HCT116 (cell line): ENCODE measurements around the gene CIZ1. TPM values are rescaled to one million over a fixed set of nuclear protein-coding genes. Genes with fewer than 3 reads are reported as not detected.

Experiments used
- ATAC-seq: fragments of 200-7000 bp; cut with Tn5 transposase; 2 replicates; pipeline ENCODE4 v1.9.1; 2020; ENCODE audit warnings: mild to moderate bottlenecking, moderate library complexity
- BruUV-seq: library from RNA; stranded (reverse); fragments of 400-500 nt; replicated peaks from 2 replicates; lab custom pipeline; 2021; lab: Mats Ljungman, UMichigan
- CTCF ChIA-PET: fragments of 300-600 bp; sonication (Branson Sonifier 250); formaldehyde crosslinking; loops from one replicate; lab custom pipeline; 2021; ENCODE audit warnings: antibody characterized with exemption; lab: Charles Lee
- POLR2A ChIA-PET: fragments of 300-600, 350-600 bp; sonication (Branson Sonifier 250); formaldehyde crosslinking; loops from one replicate; lab custom pipeline; 2021; ENCODE audit warnings: antibody characterized with exemption; lab: Charles Lee
- RAD21 ChIA-PET, 2 experiments: fragments of 300-600 bp; sonication (Branson Sonifier 250); formaldehyde crosslinking; loops; one replicate each; lab custom pipeline; 2023; ENCODE audit warnings: low total read pairs in 2 of 2; ENCODE audit not compliant: uncharacterized antibody in 2 of 2, unreplicated experiment in 2 of 2, low non-redundant PET in 1 of 2; lab: Charles Lee
- DNase-seq: peaks from one replicate; pipeline ENCODE4 v3.0.0-alpha.2; 2010; ENCODE audit warnings: low read depth, low spot score
- H2AFZ ChIP-seq: fragments of 200-600 bp; shearing (Covaris generic), sonication (generic); 2 replicates; pipeline ENCODE4 v1.6.1; 2017; ENCODE audit warnings: low read depth, mixed run types, mixed read lengths, antibody characterized with exemption, low read length; ENCODE audit not compliant: poor library complexity, severe bottlenecking
- H3K27ac ChIP-seq: 2 replicates; pipeline ENCODE4 v1.5.1; 2012; ENCODE audit warnings: low read depth, low read length
- H3K27me3 ChIP-seq: fragments of 200-600 bp; sonication (generic); 2 replicates; pipeline ENCODE4 v1.6.1; 2016; ENCODE audit warnings: mixed run types, low read length, mixed read lengths; ENCODE audit not compliant: insufficient read depth
- H3K36me3 ChIP-seq, 2 experiments: fragments of 200-500 bp in 1 of 2; fragments of 200-600 bp in 1 of 2; sonication (Bioruptor generic) in 1 of 2; sonication (generic) in 1 of 2; 2 replicates each; pipeline versions ENCODE4 v1.5.1 to v1.6.1; 2014 to 2016; ENCODE audit warnings: low read length in 2 of 2, inconsistent platforms in 1 of 2, mixed read lengths in 1 of 2, mixed run types in 1 of 2; ENCODE audit not compliant: insufficient read depth in 2 of 2, control insufficient read depth in 1 of 2
- H3K4me1 ChIP-seq, 2 experiments: fragments of 200-600 bp in 1 of 2; sonication (generic) in 1 of 2; 2 replicates each; pipeline versions ENCODE4 v1.5.1 to v1.6.1; 2012 to 2017; ENCODE audit warnings: low read length in 2 of 2, inconsistent platforms in 1 of 2, mild to moderate bottlenecking in 1 of 2, mixed read lengths in 1 of 2, mixed run types in 1 of 2, moderate library complexity in 1 of 2; ENCODE audit not compliant: insufficient read depth in 2 of 2, control insufficient read depth in 1 of 2
- H3K4me2 ChIP-seq: fragments of 200-600 bp; sonication (generic); 2 replicates; pipeline ENCODE4 v1.6.1; 2017; ENCODE audit warnings: mixed run types, low read length, mixed read lengths
- H3K4me3 ChIP-seq, 2 experiments: fragments of 200-600 bp in 1 of 2; sonication (generic) in 1 of 2; replicated peaks in 1 of 2; 2 replicates each; pipeline ENCODE4 v1.5.1; 2011 to 2016; ENCODE audit warnings: low read length in 2 of 2, control low read depth in 1 of 2, low read depth in 1 of 2, mild to moderate bottlenecking in 1 of 2, mixed read lengths in 1 of 2, mixed run types in 1 of 2
- H3K79me2 ChIP-seq: fragments of 200-600 bp; sonication (generic); 2 replicates; pipeline ENCODE4 v1.6.1; 2017; ENCODE audit warnings: mild to moderate bottlenecking, mixed run types, low read length, moderate library complexity, mixed read lengths; ENCODE audit not compliant: insufficient read depth
- H3K9ac ChIP-seq: fragments of 200-600 bp; sonication (generic); 2 replicates; pipeline ENCODE4 v1.6.1; 2016; ENCODE audit warnings: low read length, mixed read lengths
- H3K9me2 ChIP-seq: fragments of 200-600 bp; sonication (generic), shearing (Covaris generic); 2 replicates; pipeline ENCODE4 v1.6.1; 2017; ENCODE audit warnings: mixed run types, mild to moderate bottlenecking, moderate library complexity; ENCODE audit not compliant: insufficient read depth
- H3K9me3 ChIP-seq, 2 experiments: fragments of 200-500 bp in 1 of 2; fragments of 200-600 bp in 1 of 2; sonication (Bioruptor generic) in 1 of 2; sonication (generic) in 1 of 2; 2 replicates each; pipeline ENCODE4 v1.6.1; 2014 to 2017; ENCODE audit warnings: low read length in 2 of 2, mixed read lengths in 2 of 2, inconsistent platforms in 1 of 2, low read depth in 1 of 2, mild to moderate bottlenecking in 1 of 2, mixed run types in 1 of 2, moderate library complexity in 1 of 2; ENCODE audit not compliant: control insufficient read depth in 1 of 2, insufficient read depth in 1 of 2
- H4K20me1 ChIP-seq: fragments of 200-600 bp; sonication (generic), shearing (Covaris generic); 2 replicates; pipeline ENCODE4 v1.6.1; 2017; ENCODE audit warnings: mixed run types, mild to moderate bottlenecking, moderate library complexity; ENCODE audit not compliant: insufficient read depth
- ATF3 ChIP-seq: IDR thresholded peaks from 2 replicates; pipeline ENCODE4 v1.6.1; 2012
- CBX3 ChIP-seq: IDR thresholded peaks from 2 replicates; pipeline ENCODE4 v1.6.1; 2012; ENCODE audit warnings: low read depth
- CEBPB ChIP-seq: IDR thresholded peaks from 2 replicates; pipeline ENCODE4 v1.6.1; 2012; ENCODE audit warnings: low read depth
- CTCF ChIP-seq, 3 experiments: fragments of 200-600 bp in 1 of 3; sonication (generic) in 1 of 3; IDR thresholded peaks in 2 of 3; conservative IDR thresholded peaks in 1 of 3; 2 replicates each; pipeline ENCODE4 v1.5.1; 2012 to 2017; ENCODE audit warnings: low read depth in 2 of 3, low read length in 2 of 3, antibody characterized with exemption in 1 of 3, borderline replicate concordance in 1 of 3, control low read depth in 1 of 3, mild to moderate bottlenecking in 1 of 3, mixed read lengths in 1 of 3, mixed run types in 1 of 3, moderate library complexity in 1 of 3; ENCODE audit not compliant: insufficient read depth in 1 of 3
- ELF1 ChIP-seq: IDR thresholded peaks from 2 replicates; pipeline ENCODE4 v1.6.1; 2012; ENCODE audit warnings: low read depth, borderline replicate concordance
- EZH2phosphoT487 ChIP-seq: fragments of 200-600 bp; IDR thresholded peaks from 2 replicates; pipeline ENCODE4 v1.6.1; 2018; ENCODE audit warnings: antibody characterized with exemption, borderline replicate concordance
- FOSL1 ChIP-seq: IDR thresholded peaks from 2 replicates; pipeline ENCODE4 v1.6.1; 2012; ENCODE audit warnings: low read depth
- JUND ChIP-seq: IDR thresholded peaks from 2 replicates; pipeline ENCODE4 v1.6.1; 2012
- MAX ChIP-seq: IDR thresholded peaks from 2 replicates; pipeline ENCODE4 v1.6.1; 2012
- POLR2A ChIP-seq: IDR thresholded peaks from 2 replicates; pipeline ENCODE4 v1.7.0; 2011; ENCODE audit warnings: borderline replicate concordance; ENCODE audit not compliant: insufficient read depth, insufficient read length; ENCODE audit errors: extremely low read depth
- RAD21 ChIP-seq: IDR thresholded peaks from 2 replicates; pipeline ENCODE4 v1.6.1; 2012; ENCODE audit warnings: low read depth, mild to moderate bottlenecking
- REST ChIP-seq: IDR thresholded peaks from 2 replicates; pipeline ENCODE4 v1.6.1; 2012; ENCODE audit warnings: low read depth
- SIN3A ChIP-seq: IDR thresholded peaks from 2 replicates; pipeline ENCODE4 v1.6.1; 2012; ENCODE audit warnings: low read depth
- SP1 ChIP-seq: IDR thresholded peaks from 2 replicates; pipeline ENCODE4 v1.6.1; 2012; ENCODE audit warnings: low read depth
- SRF ChIP-seq: IDR thresholded peaks from 2 replicates; pipeline ENCODE4 v1.6.1; 2012; ENCODE audit warnings: low read depth
- YY1 ChIP-seq: IDR thresholded peaks from 2 replicates; pipeline ENCODE4 v1.6.1; 2011; ENCODE audit warnings: low read length, low read depth, moderate library complexity, mild to moderate bottlenecking; ENCODE audit not compliant: insufficient replicate concordance; ENCODE audit errors: extremely low read depth
- ZBTB33 ChIP-seq: IDR thresholded peaks from 2 replicates; pipeline ENCODE4 v1.6.1; 2011; ENCODE audit warnings: mild to moderate bottlenecking, low read length, moderate library complexity; ENCODE audit not compliant: insufficient replicate concordance; ENCODE audit errors: extremely low read depth
- intact Hi-C: fragments of 100-400 bp; cut with micrococcal nuclease; formaldehyde crosslinking; loops from 2 replicates; pipeline ENCODE4 v1.10.0; 2022
- total RNA-seq: library from RNA; stranded (reverse); gene quantifications from one replicate; pipeline ENCODE4 v1.2.1, GENCODE V29; 2021; ENCODE audit not compliant: unreplicated experiment

The CIZ1 gene
- total RNA-seq, 1 experiment from 2014 or later = 144 TPM

GRCh38 chr9:128116104-128117083, 75.0 kb downstream of the CIZ1 start:
- Histone ChIP-seq H3K4me1 (peaks cover 3 to 4% of the 10 kb centered on the region in 2 experiments; a peak in 3 of 4 replicates), H3K9ac (no peak overlapping the region), H3K27me3 (no peaks in the 10 kb centered on the region), H3K4me3 (no peak overlapping the region), H3K36me3 (peaks cover 0 to 8% of the 10 kb centered on the region in 2 experiments; a peak in 1 of 4 replicates), H3K27ac (no peak overlapping the region), H4K20me1 (no peaks in the 10 kb centered on the region), H2AFZ (no peak overlapping the region), H3K9me3 (no peaks in the 10 kb centered on the region), H3K9me2 (no peaks in the 10 kb centered on the region), H3K4me2 (no peak overlapping the region), H3K79me2 (no peaks in the 10 kb centered on the region)
- DNase-seq (no peak), ATAC-seq (no peak)
- TF ChIP-seq RAD21 (no peak), SIN3A (no peak), CBX3 (no peak), CTCF (IDR thresholded peaks at IDR 0.05 in 2 of 3, conservative IDR thresholded peaks at IDR 0.05 in 1 of 3; ENCODE audit: borderline replicate concordance in 1 of 3, insufficient read depth in 1 of 3, low read depth in 2 of 3, low read length in 2 of 3) (no peak), YY1 (no peak), CEBPB (no peak), MAX (no peak), ATF3 (no peak), REST (no peak), JUND (no peak), SP1 (no peak), EZH2phosphoT487 (no peak), POLR2A (no peak), ZBTB33 (no peak), ELF1 (no peak), FOSL1 (no peak), SRF (no peak)
- CTCF ChIA-PET = interaction anchor here (0.9 to 1.9 kb wide), 2 partner anchors 9 to 33 kb away, joined by 3 to 8 read pairs; no protein-coding TSS in a partner anchor
- no TSS peak for BruUV-seq
- intact Hi-C loops = loop anchor here (1.0 kb wide), 1 partner anchor 173 kb away; no protein-coding TSS in a partner anchor
- POLR2A ChIA-PET = no interaction called here
- RAD21 ChIA-PET = no interaction called here
